T-helper 9 cell (primary cell): ENCODE measurements around the gene PHACTR4.
"Not testable (repeated sequence)": the region's sequence is repeated elsewhere in the genome, so short reads cannot be mapped to it uniquely, and the experiment has no call there.

Source experiments
- DNase-seq: peaks from one replicate; pipeline ENCODE4 v3.0.0-alpha.2; 2020

PHACTR4 gene

GRCh38 chr1:28373450-28373849, 3.9 kb downstream of the PHACTR4 start:
- DNase-seq = not testable (repeated sequence)

- no peak for DNase-seq
These were observed 4.8 kb downstream of the PHACTR4 start for GRCh38 chr1:28374297-28374696.

- DNase-seq = not testable (repeated sequence)
These were observed 6.1 kb downstream of the PHACTR4 start for GRCh38 chr1:28375598-28375997.

GRCh38 chr1:28376195-28376594, 6.7 kb downstream of the PHACTR4 start:
- not testable (repeated sequence) for DNase-seq

GRCh38 chr1:28378906-28379305, 9.4 kb downstream of the PHACTR4 start:
- no peak for DNase-seq

- no peak for DNase-seq
These were observed 10.9 kb downstream of the PHACTR4 start for GRCh38 chr1:28380394-28380793.

- DNase-seq = not testable (repeated sequence)
These were observed 14.2 kb downstream of the PHACTR4 start for GRCh38 chr1:28383785-28384184.

GRCh38 chr1:28392027-28392652, 22.6 kb downstream of the PHACTR4 start:
- DNase-seq = no peak

- DNase-seq = no peak
These were observed 24.6 kb downstream of the PHACTR4 start for GRCh38 chr1:28394136-28394535.

GRCh38 chr1:28395181-28395580, 25.6 kb downstream of the PHACTR4 start:
- DNase-seq = no peak

GRCh38 chr1:28401760-28402159, 32.2 kb downstream of the PHACTR4 start:
- DNase-seq = no peak

- no peak for DNase-seq
These were observed 39.5 kb downstream of the PHACTR4 start for GRCh38 chr1:28409090-28409489.

- DNase-seq = no peak
These were observed 42.1 kb downstream of the PHACTR4 start for GRCh38 chr1:28411656-28412055.

- DNase-seq = no peak
These were observed 43.2 kb downstream of the PHACTR4 start for GRCh38 chr1:28412731-28413130.

- DNase-seq = no peak
These were observed 47.1 kb downstream of the PHACTR4 start for GRCh38 chr1:28416509-28417194.

- DNase-seq = no peak
These were observed 47.9 kb downstream of the PHACTR4 start for GRCh38 chr1:28417441-28417922.

GRCh38 chr1:28417926-28418637, 48.5 kb downstream of the PHACTR4 start:
- DNase-seq = no peak

- DNase-seq = no peak
These were observed 52.2 kb downstream of the PHACTR4 start for GRCh38 chr1:28421744-28422143.

GRCh38 chr1:28426831-28427230, 57.3 kb downstream of the PHACTR4 start:
- DNase-seq = no peak

- no peak for DNase-seq
These were observed 58.5 kb downstream of the PHACTR4 start for GRCh38 chr1:28428012-28428411.

- DNase-seq = no peak
These were observed 59.5 kb downstream of the PHACTR4 start for GRCh38 chr1:28428990-28429520.

GRCh38 chr1:28436211-28436769, 66.8 kb downstream of the PHACTR4 start:
- DNase-seq = no peak

GRCh38 chr1:28437264-28437923, 67.9 kb downstream of the PHACTR4 start:
- no peak for DNase-seq
